ENCODE results near the gene LOXL4. TPM values are rescaled to one million over a fixed set of nuclear protein-coding genes. Genes with fewer than 3 reads are reported as not detected.

The LOXL4 gene
- total RNA-seq, 4 donors from 2014 or later = 8.1 to 16.9 (median 15.1) TPM

GRCh38 chr10:98295401-98295811, 27.4 kb upstream of the LOXL4 start:
- Histone ChIP-seq H3K4me1 (no peaks in the 10 kb centered on the region), H3K27me3 (no peaks in the 10 kb centered on the region), H3K9me3 (no peaks in the 10 kb centered on the region), H3K4me3 (no peak overlapping the region), H3K36me3 (no peaks in the 10 kb centered on the region), H3K27ac (no peak overlapping the region)
- intact Hi-C loops (cut with DNase I; ENCODE audit: low total_unique reads) = no loop called here
- TF ChIP-seq, protein P1, sequence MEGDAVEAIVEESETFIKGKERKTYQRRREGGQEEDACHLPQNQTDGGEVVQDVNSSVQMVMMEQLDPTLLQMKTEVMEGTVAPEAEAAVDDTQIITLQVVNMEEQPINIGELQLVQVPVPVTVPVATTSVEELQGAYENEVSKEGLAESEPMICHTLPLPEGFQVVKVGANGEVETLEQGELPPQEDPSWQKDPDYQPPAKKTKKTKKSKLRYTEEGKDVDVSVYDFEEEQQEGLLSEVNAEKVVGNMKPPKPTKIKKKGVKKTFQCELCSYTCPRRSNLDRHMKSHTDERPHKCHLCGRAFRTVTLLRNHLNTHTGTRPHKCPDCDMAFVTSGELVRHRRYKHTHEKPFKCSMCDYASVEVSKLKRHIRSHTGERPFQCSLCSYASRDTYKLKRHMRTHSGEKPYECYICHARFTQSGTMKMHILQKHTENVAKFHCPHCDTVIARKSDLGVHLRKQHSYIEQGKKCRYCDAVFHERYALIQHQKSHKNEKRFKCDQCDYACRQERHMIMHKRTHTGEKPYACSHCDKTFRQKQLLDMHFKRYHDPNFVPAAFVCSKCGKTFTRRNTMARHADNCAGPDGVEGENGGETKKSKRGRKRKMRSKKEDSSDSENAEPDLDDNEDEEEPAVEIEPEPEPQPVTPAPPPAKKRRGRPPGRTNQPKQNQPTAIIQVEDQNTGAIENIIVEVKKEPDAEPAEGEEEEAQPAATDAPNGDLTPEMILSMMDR (IDR thresholded peaks at IDR 0.05) = no peak
- TF ChIP-seq POLR2A (IDR thresholded peaks at IDR 0.05) = no peak
- no peak for DNase-seq

DNA sequence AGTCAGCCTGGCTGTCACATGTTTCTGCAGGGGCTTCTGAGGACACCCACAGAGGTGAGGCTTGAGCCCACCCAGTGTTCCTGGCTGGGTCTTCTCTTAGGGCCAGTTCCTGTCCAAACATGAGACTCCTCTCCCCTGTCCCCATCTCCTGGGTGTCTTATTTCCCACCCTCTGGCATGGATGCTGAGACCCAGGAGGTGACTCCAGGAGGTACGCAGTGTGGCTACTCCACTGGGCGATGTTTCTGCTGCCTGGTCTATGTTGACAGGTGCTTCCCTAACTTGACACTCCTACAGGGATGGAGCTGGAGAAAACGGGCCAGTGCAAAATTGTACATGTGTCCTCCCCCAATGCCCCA, 26.3 kb upstream of the LOXL4 start:
- no peak for DNase-seq
- no peaks in the 10 kb centered on the region for H3K4me1 ChIP-seq
- no peak overlapping the region for H3K27ac ChIP-seq
- TF ChIP-seq, protein P1 (IDR thresholded peaks at IDR 0.05) = no peak
- H3K9me3 ChIP-seq = no peaks in the 10 kb centered on the region
- no peaks in the 10 kb centered on the region for H3K36me3 ChIP-seq
- H3K4me3 ChIP-seq = no peak overlapping the region
- no peaks in the 10 kb centered on the region for H3K27me3 ChIP-seq
- intact Hi-C loops (cut with DNase I; ENCODE audit: low total_unique reads) = no loop called here

GRCh38 chr10:98293550-98294269, 25.7 kb upstream of the LOXL4 start:
- intact Hi-C loops (cut with DNase I; ENCODE audit: low total_unique reads) = no loop called here
- TF ChIP-seq, protein P1 (IDR thresholded peaks at IDR 0.05) = no peak
- no peak for TF ChIP-seq POLR2A (IDR thresholded peaks at IDR 0.05)
- H3K27ac ChIP-seq = no peak overlapping the region
- no peak overlapping the region for H3K4me3 ChIP-seq
- no peaks in the 10 kb centered on the region for H3K9me3 ChIP-seq
- H3K27me3 ChIP-seq = no peaks in the 10 kb centered on the region
- H3K4me1 ChIP-seq = no peaks in the 10 kb centered on the region
- DNase-seq = no peak
- H3K36me3 ChIP-seq = no peaks in the 10 kb centered on the region

- Histone ChIP-seq H3K4me3 (no peak overlapping the region), H3K27me3 (no peaks in the 10 kb centered on the region), H3K9me3 (no peaks in the 10 kb centered on the region), H3K36me3 (no peaks in the 10 kb centered on the region), H3K27ac (no peak overlapping the region), H3K4me1 (no peaks in the 10 kb centered on the region)
- DNase-seq = no peak
- intact Hi-C loops (cut with DNase I; ENCODE audit: low total_unique reads) = no loop called here
- no peak for TF ChIP-seq POLR2A (IDR thresholded peaks at IDR 0.05)
Measured at GRCh38 chr10:98292971-98293370, 25.0 kb upstream of the LOXL4 start.

DNA sequence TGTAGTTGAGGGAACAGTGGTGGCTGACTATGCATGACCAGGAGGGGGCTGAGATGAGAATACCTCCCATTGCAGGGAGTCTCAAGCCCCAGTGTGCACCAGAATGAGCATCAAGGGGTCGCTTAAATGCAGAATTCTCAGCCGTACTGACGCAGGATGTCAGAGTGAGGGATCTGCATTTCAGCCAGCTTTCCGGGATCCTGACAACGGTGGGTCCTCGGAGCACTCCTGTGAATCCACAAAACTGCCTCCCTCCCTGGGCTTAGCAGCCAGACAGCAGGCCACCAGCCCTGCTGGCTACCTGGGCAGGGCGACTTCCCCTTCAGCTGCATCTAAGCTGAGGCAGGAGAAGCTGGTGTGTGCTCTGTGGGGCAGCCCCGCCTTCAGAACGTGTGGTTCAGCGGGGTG, 21.8 kb upstream of the LOXL4 start:
- Histone ChIP-seq H3K4me3 (no peak overlapping the region), H3K9me3 (no peaks in the 10 kb centered on the region), H3K36me3 (no peaks in the 10 kb centered on the region), H3K27me3 (no peaks in the 10 kb centered on the region), H3K4me1 (no peaks in the 10 kb centered on the region), H3K27ac (no peak overlapping the region)
- TF ChIP-seq POLR2A (IDR thresholded peaks at IDR 0.05) = no peak
- TF ChIP-seq, protein P1 (IDR thresholded peaks at IDR 0.05) = no peak
- no peak for DNase-seq
- intact Hi-C loops (cut with DNase I; ENCODE audit: low total_unique reads) = no loop called here

DNA sequence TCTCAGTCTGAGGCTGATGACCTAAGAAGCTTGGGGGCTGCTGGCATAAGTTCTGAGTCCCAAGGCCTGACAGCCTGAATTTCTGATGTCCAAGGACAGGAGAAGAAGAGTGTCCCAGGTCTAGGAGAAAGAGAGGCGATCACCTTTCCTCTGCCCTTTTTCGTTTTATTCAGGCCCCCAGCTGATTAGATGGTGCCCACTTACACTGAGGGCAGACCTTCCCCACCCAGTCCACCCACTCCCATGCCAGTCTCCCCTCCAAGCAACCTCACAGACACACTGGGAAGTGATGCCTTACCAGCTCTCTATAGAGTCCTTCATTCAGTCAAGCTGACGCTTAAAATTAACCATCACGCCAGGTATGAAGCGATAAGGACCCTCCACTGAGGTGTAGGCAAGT, 19.3 kb upstream of the LOXL4 start:
- H3K9me3 ChIP-seq = no peaks in the 10 kb centered on the region
- no peaks in the 10 kb centered on the region for H3K4me1 ChIP-seq
- no peak for DNase-seq
- intact Hi-C loops (cut with DNase I; ENCODE audit: low total_unique reads) = no loop called here
- no peak overlapping the region for H3K27ac ChIP-seq
- no peaks in the 10 kb centered on the region for H3K27me3 ChIP-seq
- H3K4me3 ChIP-seq = no peak overlapping the region
- TF ChIP-seq, protein P1 (IDR thresholded peaks at IDR 0.05) = no peak
- no peak for TF ChIP-seq POLR2A (IDR thresholded peaks at IDR 0.05)
- H3K36me3 ChIP-seq = no peaks in the 10 kb centered on the region

Data from uterus (tissue), 4 donors.